CD14-positive monocyte (primary cell): ENCODE data around the gene XPR1. TPM values are rescaled to one million over a fixed set of nuclear protein-coding genes. Genes with fewer than 3 reads are reported as not detected.

ENCODE experiments used
- DNase-seq, 3 donors: peaks; one replicate each; pipeline ENCODE4 v3.0.0-alpha.2; 2011 to 2022
- H2AFZ ChIP-seq: 2 replicates; pipeline ENCODE4 v1.6.0; 2012; ENCODE audit warnings: mild to moderate bottlenecking, low read depth, low read length, inconsistent platforms; ENCODE audit not compliant: insufficient read depth, poor library complexity, severe bottlenecking
- H3K27ac ChIP-seq, 2 donors: 1 replicate in 1 of 2; 2 replicates in 1 of 2; pipeline ENCODE4 v1.5.1; 2012 to 2013; ENCODE audit warnings: low read length in 2 of 2, control low read depth in 1 of 2, inconsistent platforms in 1 of 2, low read depth in 1 of 2, mild to moderate bottlenecking in 1 of 2
- H3K27me3 ChIP-seq, 2 donors: one replicate each; pipeline versions ENCODE4 v1.6.0 to v1.6.1; 2011 to 2013; ENCODE audit warnings: low read length in 2 of 2; ENCODE audit not compliant: control insufficient read depth in 2 of 2, insufficient read depth in 2 of 2
- H3K36me3 ChIP-seq, 2 donors: replicated peaks in 1 of 2; 1 replicate in 1 of 2; 2 replicates in 1 of 2; pipeline versions ENCODE4 v1.5.1 to v1.6.1; 2012 to 2013; ENCODE audit warnings: low read length in 2 of 2, control low read depth in 1 of 2, inconsistent platforms in 1 of 2, mild to moderate bottlenecking in 1 of 2; ENCODE audit not compliant: insufficient read depth in 2 of 2, control insufficient read depth in 1 of 2
- H3K4me1 ChIP-seq, 2 donors: 1 replicate in 1 of 2; 2 replicates in 1 of 2; pipeline versions ENCODE4 v1.5.1 to v1.6.1; 2012 to 2013; ENCODE audit warnings: low read length in 2 of 2, control low read depth in 1 of 2, inconsistent platforms in 1 of 2, mild to moderate bottlenecking in 1 of 2, moderate library complexity in 1 of 2; ENCODE audit not compliant: insufficient read depth in 2 of 2, control insufficient read depth in 1 of 2
- H3K4me2 ChIP-seq: replicated peaks from 2 replicates; pipeline ENCODE3; 2012; ENCODE audit warnings: low read length, moderate library complexity, mild to moderate bottlenecking; ENCODE audit not compliant: poor library complexity, severe bottlenecking; ENCODE audit errors: extremely low read depth
- H3K4me3 ChIP-seq, 3 experiments: fragments of 200-600 bp in 1 of 3; sonication (generic) in 1 of 3; replicated peaks in 1 of 3; 1 replicate in 2 of 3; 2 replicates in 1 of 3; pipeline ENCODE4 v1.5.1; 2011 to 2013; ENCODE audit warnings: low read length in 3 of 3, mild to moderate bottlenecking in 3 of 3, control low read depth in 2 of 3, low read depth in 2 of 3, inconsistent platforms in 1 of 3, moderate library complexity in 1 of 3
- H3K79me2 ChIP-seq: 2 replicates; pipeline ENCODE4 v1.6.0; 2012; ENCODE audit warnings: mild to moderate bottlenecking, control low read depth, inconsistent platforms, low read length, moderate library complexity; ENCODE audit not compliant: insufficient read depth
- H3K9ac ChIP-seq: 2 replicates; pipeline ENCODE4 v1.6.0; 2017; ENCODE audit warnings: low read length, mild to moderate bottlenecking; ENCODE audit not compliant: insufficient read depth, poor library complexity, severe bottlenecking
- H3K9me3 ChIP-seq, 2 donors: replicated peaks in 1 of 2; 1 replicate in 1 of 2; 2 replicates in 1 of 2; pipeline versions ENCODE4 v1.5.1 to v1.6.1; 2012 to 2013; ENCODE audit warnings: low read length in 2 of 2, control low read depth in 1 of 2; ENCODE audit not compliant: control insufficient read depth in 1 of 2, insufficient read depth in 1 of 2
- H4K20me1 ChIP-seq: 2 replicates; pipeline ENCODE4 v1.6.0; 2012; ENCODE audit warnings: mild to moderate bottlenecking, low read length, control low read depth, moderate library complexity; ENCODE audit not compliant: insufficient read depth
- H3K27ac Mint-ChIP-seq, 7 donors: one replicate each; pipeline ENCODE4 v1.8.0; 2020; ENCODE audit warnings: mild to moderate bottlenecking in 7 of 7, mixed read lengths in 7 of 7, moderate library complexity in 6 of 7, inconsistent platforms in 2 of 7
- H3K27me3 Mint-ChIP-seq, 3 donors: one replicate each; pipeline ENCODE4 v1.8.0; 2021 to 2022; ENCODE audit warnings: low read depth in 3 of 3, mild to moderate bottlenecking in 3 of 3, mixed read lengths in 3 of 3, moderate library complexity in 3 of 3, inconsistent platforms in 1 of 3
- H3K36me3 Mint-ChIP-seq, 2 donors: one replicate each; pipeline ENCODE4 v1.8.0; 2020; ENCODE audit warnings: mixed read lengths in 2 of 2, inconsistent platforms in 1 of 2, mild to moderate bottlenecking in 1 of 2
- H3K4me1 Mint-ChIP-seq: one replicate; pipeline ENCODE4 v1.8.0; 2020; ENCODE audit warnings: mild to moderate bottlenecking, mixed read lengths
- H3K4me3 Mint-ChIP-seq, 2 donors: one replicate each; pipeline ENCODE4 v1.8.0; 2020; ENCODE audit warnings: mild to moderate bottlenecking in 2 of 2, mixed read lengths in 2 of 2, moderate library complexity in 1 of 2
- H3K9me3 Mint-ChIP-seq, 7 donors: one replicate each; pipeline ENCODE4 v1.8.0; 2020 to 2022; ENCODE audit warnings: mixed read lengths in 7 of 7, mild to moderate bottlenecking in 6 of 7, moderate library complexity in 6 of 7, inconsistent platforms in 2 of 7
- WGBS: methylation state at CpG from one replicate; pipeline ENCODE4 v1.1.5; 2013; ENCODE audit warnings: missing lambda C conversion rate; ENCODE audit not compliant: insufficient coverage; 5-methylcytosine and 5-hydroxymethylcytosine counted together
- intact Hi-C, 2 donors: fragments of 100-400 bp; cut with micrococcal nuclease; formaldehyde crosslinking; loops; one replicate each; pipeline versions ENCODE4 v1.15.0 to v1.15.1; 2023
- polyA plus RNA-seq, 3 donors: library from polyadenylated mRNA; depleted of rRNA in 1 of 3; unstranded in 2 of 3; stranded (reverse) in 1 of 3; fragments of 300-500 nt in 2 of 3; fragments of >200 nt in 1 of 3; fragmentation: Illumina TruSeq in 2 of 3; gene quantifications; 1 replicate in 2 of 3; 2 replicates in 1 of 3; pipeline ENCODE4 v1.2.3, GENCODE V29; 2012 to 2021
- TF ChIP-seq, protein P1 (sequence below): fragments of 200-600 bp; IDR thresholded peaks from one replicate; pipeline ENCODE4 v1.8.0; 2022; ENCODE audit warnings: antibody characterized with exemption, mild to moderate bottlenecking

Gene XPR1
- polyA plus RNA-seq, 3 donors: 4.7 to 12.5 (median 8.7) TPM

DNA sequence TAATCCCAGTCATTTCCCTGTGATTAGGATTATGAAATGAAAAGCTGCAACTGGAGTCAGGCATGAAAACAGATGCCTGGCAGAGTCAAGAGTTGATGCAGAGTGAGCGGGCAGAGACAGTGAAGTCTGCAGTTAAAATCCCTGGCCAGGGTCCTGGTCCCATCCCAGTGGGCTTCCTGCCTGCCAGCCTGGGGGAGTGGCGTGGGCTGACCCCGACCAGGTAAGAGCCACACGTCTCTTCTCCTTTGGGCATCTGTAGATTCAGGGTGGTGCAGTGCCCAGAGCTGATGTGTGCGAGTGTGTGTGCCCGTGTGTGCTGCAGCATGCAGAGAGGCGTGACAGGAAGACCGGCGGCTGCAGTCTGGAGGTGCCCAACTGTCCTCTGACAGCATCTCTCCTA lies 274.7 kb downstream of the XPR1 start:
- Mint-ChIP-seq H3K27me3 (peaks cover 15 to 20% (median 19%) of the 10 kb centered on the region in 3 donors), H3K4me1 (peaks cover 1% of the 10 kb centered on the region), H3K36me3 (no peaks in the 10 kb centered on the region), H3K9me3 (peaks cover 2 to 16% (median 6%) of the 10 kb centered on the region in 7 donors), H3K27ac (peak overlapping the region in 1 of 7 donors; percentile 24), H3K4me3 (no peak overlapping the region)
- TF ChIP-seq, protein P1, sequence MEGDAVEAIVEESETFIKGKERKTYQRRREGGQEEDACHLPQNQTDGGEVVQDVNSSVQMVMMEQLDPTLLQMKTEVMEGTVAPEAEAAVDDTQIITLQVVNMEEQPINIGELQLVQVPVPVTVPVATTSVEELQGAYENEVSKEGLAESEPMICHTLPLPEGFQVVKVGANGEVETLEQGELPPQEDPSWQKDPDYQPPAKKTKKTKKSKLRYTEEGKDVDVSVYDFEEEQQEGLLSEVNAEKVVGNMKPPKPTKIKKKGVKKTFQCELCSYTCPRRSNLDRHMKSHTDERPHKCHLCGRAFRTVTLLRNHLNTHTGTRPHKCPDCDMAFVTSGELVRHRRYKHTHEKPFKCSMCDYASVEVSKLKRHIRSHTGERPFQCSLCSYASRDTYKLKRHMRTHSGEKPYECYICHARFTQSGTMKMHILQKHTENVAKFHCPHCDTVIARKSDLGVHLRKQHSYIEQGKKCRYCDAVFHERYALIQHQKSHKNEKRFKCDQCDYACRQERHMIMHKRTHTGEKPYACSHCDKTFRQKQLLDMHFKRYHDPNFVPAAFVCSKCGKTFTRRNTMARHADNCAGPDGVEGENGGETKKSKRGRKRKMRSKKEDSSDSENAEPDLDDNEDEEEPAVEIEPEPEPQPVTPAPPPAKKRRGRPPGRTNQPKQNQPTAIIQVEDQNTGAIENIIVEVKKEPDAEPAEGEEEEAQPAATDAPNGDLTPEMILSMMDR: no peak
- no peak overlapping the region for H3K4me3 ChIP-seq
- H3K9ac ChIP-seq: no peak overlapping the region
- intact Hi-C loops: no loop called here
- no peak for DNase-seq
- H3K4me2 ChIP-seq: no peak overlapping the region
- peaks cover 6 to 16% of the 10 kb centered on the region in 2 donors for H3K27me3 ChIP-seq
- no peak overlapping the region for H2AFZ ChIP-seq
- H3K4me1 ChIP-seq: peaks cover under 1 to 1% of the 10 kb centered on the region in 2 donors
- H4K20me1 ChIP-seq: no peaks in the 10 kb centered on the region
- no peaks in the 10 kb centered on the region for H3K79me2 ChIP-seq
- H3K27ac ChIP-seq: no peak overlapping the region
- H3K9me3 ChIP-seq: no peaks in the 10 kb centered on the region
- H3K36me3 ChIP-seq: no peaks in the 10 kb centered on the region
- 95% methylated on average over 8 of the region's 9 CpGs for WGBS

DNA sequence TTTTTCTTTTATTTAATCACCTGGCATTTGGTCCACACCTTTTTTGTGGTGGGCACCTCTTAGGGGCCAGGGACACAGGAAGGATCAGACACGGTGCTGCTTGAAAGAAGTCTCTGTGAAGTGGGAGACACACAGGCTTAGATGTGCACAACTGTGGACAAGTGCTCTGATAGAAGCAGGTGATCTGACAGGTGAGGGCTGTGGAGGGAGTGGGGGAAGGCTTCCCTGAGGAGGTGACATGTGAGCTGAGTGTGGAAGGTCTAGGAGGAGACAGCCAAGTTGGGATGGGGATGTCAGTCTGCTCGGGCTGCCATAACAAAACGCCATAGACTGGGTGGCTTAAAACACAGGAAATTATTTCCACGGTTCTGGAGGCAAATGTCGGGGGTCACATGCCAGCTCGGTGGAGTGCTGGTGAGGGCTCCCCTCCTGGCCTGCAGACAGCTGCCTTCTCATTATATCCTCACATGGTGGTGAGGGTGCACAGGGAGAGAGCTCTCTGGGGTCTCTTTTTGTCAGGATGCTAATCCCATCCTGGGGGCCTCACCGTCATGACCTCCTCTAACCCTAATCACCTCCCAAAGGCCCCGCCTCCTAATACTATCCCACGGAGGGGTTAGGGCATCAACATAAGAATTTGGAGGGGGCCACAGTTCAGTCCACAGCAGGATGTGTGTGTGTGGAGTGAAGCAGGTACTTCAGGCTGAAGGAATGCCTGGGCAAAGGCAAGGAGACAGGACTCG lies 275.7 kb downstream of the XPR1 start:
- H3K4me3 ChIP-seq: no peak overlapping the region
- no peak overlapping the region for H2AFZ ChIP-seq
- no peak overlapping the region for H3K9ac ChIP-seq
- Mint-ChIP-seq H3K9me3 (peaks cover 2 to 16% (median 6%) of the 10 kb centered on the region in 7 donors), H3K27me3 (peaks cover 23 to 29% (median 28%) of the 10 kb centered on the region in 3 donors), H3K27ac (no peak overlapping the region), H3K36me3 (no peaks in the 10 kb centered on the region), H3K4me1 (peaks cover 9% of the 10 kb centered on the region), H3K4me3 (no peak overlapping the region)
- peaks cover 8 to 11% of the 10 kb centered on the region in 2 donors for H3K4me1 ChIP-seq
- H3K27ac ChIP-seq: no peak overlapping the region
- no peak for DNase-seq
- H3K9me3 ChIP-seq: peaks cover 0 to 4% of the 10 kb centered on the region in 2 donors
- no peaks in the 10 kb centered on the region for H4K20me1 ChIP-seq
- WGBS: 89% methylated on average over 5 of the region's 10 CpGs
- TF ChIP-seq, protein P1: no peak
- H3K27me3 ChIP-seq: peaks cover 13 to 24% of the 10 kb centered on the region in 2 donors
- no peak overlapping the region for H3K4me2 ChIP-seq
- no peaks in the 10 kb centered on the region for H3K36me3 ChIP-seq
- H3K79me2 ChIP-seq: no peaks in the 10 kb centered on the region
- intact Hi-C loops: no loop called here
